Uterus (tissue), 4 donors: ENCODE results near the gene GPR101. TPM values are rescaled to one million over a fixed set of nuclear protein-coding genes. Genes with fewer than 3 reads are reported as not detected.
A peak's percentile ranks its signal among the peaks of the same experiment; 100 is the strongest.

Source experiments
- DNase-seq, 2 donors: peaks; one replicate each; pipeline ENCODE4 v3.0.0-alpha.2; 2019 to 2020
- H3K27ac ChIP-seq, 2 donors: fragments of 200-600 bp; sonication (generic); 1 replicate in 1 of 2; 2 replicates in 1 of 2; pipeline ENCODE4 v1.5.1; 2016 to 2018
- H3K27me3 ChIP-seq, 2 donors: fragments of 200-600 bp; sonication (generic); one replicate each; pipeline ENCODE4 v1.5.1; 2018 to 2019; ENCODE audit warnings: control low read depth in 1 of 2
- H3K36me3 ChIP-seq, 2 donors: fragments of 200-600 bp; sonication (generic); one replicate each; pipeline ENCODE4 v1.5.1; 2019; ENCODE audit warnings: control low read depth in 1 of 2
- H3K4me1 ChIP-seq, 2 donors: fragments of 200-600 bp; sonication (generic); one replicate each; pipeline ENCODE4 v1.5.1; 2018 to 2019; ENCODE audit warnings: control low read depth in 1 of 2
- H3K4me3 ChIP-seq, 2 donors: fragments of 200-600 bp; sonication (generic); 1 replicate in 1 of 2; 2 replicates in 1 of 2; pipeline ENCODE4 v1.5.1; 2018 to 2019; ENCODE audit warnings: mild to moderate bottlenecking in 1 of 2
- H3K9me3 ChIP-seq, 2 donors: fragments of 200-600 bp; sonication (generic); one replicate each; pipeline ENCODE4 v1.5.1; 2019; ENCODE audit warnings: control low read depth in 1 of 2
- CTCF ChIP-seq, 4 experiments: fragments of 200-600 bp in 2 of 4; fragments of 450-650 bp in 2 of 4; sonication (generic) in 2 of 4; IDR thresholded peaks; one replicate each; pipeline ENCODE4 v1.5.1; 2016 to 2019; ENCODE audit warnings: antibody characterized with exemption in 4 of 4, mild to moderate bottlenecking in 2 of 4, moderate library complexity in 1 of 4
- POLR2A ChIP-seq, 2 donors: fragments of 450-650 bp; IDR thresholded peaks; one replicate each; pipeline ENCODE4 v1.6.1; 2016; ENCODE audit warnings: antibody characterized with exemption in 2 of 2, mild to moderate bottlenecking in 1 of 2, moderate library complexity in 1 of 2
- intact Hi-C: fragments of 100-400 bp; cut with DNase I; formaldehyde crosslinking; loops from one replicate; pipeline ENCODE4 v1.15.1; 2023; ENCODE audit warnings: low total_unique reads
- total RNA-seq, 4 donors: library from RNA; depleted of rRNA in 3 of 4; stranded (reverse); fragments of >200 nt in 3 of 4; gene quantifications; one replicate each; pipeline versions ENCODE4 v1.1.0 to v1.2.4, GENCODE V29; 2014 to 2023
- donor health status: DM: yes; HTN: yes; CAD: no.

GPR101 gene
- total RNA-seq, 4 donors from 2014 or later: not detected

DNA sequence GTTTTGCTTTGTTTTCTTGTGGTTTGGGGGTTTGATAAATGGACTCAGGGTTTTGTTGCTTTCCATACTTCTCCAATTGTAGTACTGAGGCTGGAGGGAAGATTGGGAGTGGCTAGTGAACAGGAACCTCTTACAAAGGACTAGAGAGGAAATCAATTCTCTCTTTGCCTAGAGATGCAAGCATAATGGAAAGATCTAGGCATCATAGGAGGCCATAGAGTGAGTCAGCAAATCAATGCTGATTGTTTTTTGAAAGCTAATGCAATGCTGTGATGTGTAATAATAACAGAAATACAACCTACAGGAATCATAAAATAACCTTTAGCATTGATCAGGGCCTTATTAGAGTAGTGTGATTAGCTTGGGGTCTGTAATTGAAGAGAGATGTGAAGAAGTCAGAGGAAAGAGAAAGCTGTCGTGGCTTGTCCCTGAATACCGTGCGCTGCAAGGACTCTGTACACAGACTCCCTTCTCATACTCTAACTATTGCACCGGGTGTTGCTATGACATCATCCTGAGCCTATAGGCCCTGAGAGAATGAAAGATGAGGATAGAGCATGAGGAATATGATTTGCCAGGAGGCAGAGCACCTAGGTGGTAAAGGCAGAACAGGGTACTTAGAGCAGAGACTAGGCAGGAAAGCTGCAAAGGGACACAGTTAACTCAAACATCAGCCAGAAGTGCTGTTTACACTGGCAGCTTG is 29.3 kb upstream of the GPR101 start:
- H3K36me3 ChIP-seq: no peaks in the 10 kb centered on the region
- no peaks in the 10 kb centered on the region for H3K9me3 ChIP-seq
- H3K27me3 ChIP-seq: no peaks in the 10 kb centered on the region
- DNase-seq: no peak
- no peak overlapping the region for H3K4me3 ChIP-seq
- TF ChIP-seq POLR2A (IDR thresholded peaks at IDR 0.05) (no peak), CTCF (IDR thresholded peaks at IDR 0.05) (no peak)
- H3K27ac ChIP-seq: no peak overlapping the region
- no peaks in the 10 kb centered on the region for H3K4me1 ChIP-seq
- intact Hi-C loops: no loop called here

GRCh38 chrX:137058339-137059127 is 24.7 kb upstream of the GPR101 start:
- intact Hi-C loops: no loop called here
- TF ChIP-seq POLR2A (IDR thresholded peaks at IDR 0.05) (no peak), CTCF (IDR thresholded peaks at IDR 0.05) (no peak)
- no peaks in the 10 kb centered on the region for H3K9me3 ChIP-seq
- H3K4me1 ChIP-seq: no peaks in the 10 kb centered on the region
- no peak for DNase-seq
- no peak overlapping the region for H3K4me3 ChIP-seq
- peaks cover 0 to 3% of the 10 kb centered on the region in 2 donors for H3K27me3 ChIP-seq
- no peaks in the 10 kb centered on the region for H3K36me3 ChIP-seq
- H3K27ac ChIP-seq: no peak overlapping the region

- intact Hi-C loops: no loop called here
- H3K9me3 ChIP-seq: no peaks in the 10 kb centered on the region
- H3K4me3 ChIP-seq: peak overlapping the region; percentile 12 to 41
- TF ChIP-seq CTCF (IDR thresholded peaks at IDR 0.05): no peak
- TF ChIP-seq POLR2A (IDR thresholded peaks at IDR 0.05): no peak
- no peaks in the 10 kb centered on the region for H3K4me1 ChIP-seq
- peaks cover 0 to 5% of the 10 kb centered on the region in 2 donors for H3K27me3 ChIP-seq
- H3K27ac ChIP-seq: no peak overlapping the region
- H3K36me3 ChIP-seq: no peaks in the 10 kb centered on the region
- DNase-seq: no peak
These were observed 18.9 kb upstream of the GPR101 start for GRCh38 chrX:137052643-137053235.

DNA sequence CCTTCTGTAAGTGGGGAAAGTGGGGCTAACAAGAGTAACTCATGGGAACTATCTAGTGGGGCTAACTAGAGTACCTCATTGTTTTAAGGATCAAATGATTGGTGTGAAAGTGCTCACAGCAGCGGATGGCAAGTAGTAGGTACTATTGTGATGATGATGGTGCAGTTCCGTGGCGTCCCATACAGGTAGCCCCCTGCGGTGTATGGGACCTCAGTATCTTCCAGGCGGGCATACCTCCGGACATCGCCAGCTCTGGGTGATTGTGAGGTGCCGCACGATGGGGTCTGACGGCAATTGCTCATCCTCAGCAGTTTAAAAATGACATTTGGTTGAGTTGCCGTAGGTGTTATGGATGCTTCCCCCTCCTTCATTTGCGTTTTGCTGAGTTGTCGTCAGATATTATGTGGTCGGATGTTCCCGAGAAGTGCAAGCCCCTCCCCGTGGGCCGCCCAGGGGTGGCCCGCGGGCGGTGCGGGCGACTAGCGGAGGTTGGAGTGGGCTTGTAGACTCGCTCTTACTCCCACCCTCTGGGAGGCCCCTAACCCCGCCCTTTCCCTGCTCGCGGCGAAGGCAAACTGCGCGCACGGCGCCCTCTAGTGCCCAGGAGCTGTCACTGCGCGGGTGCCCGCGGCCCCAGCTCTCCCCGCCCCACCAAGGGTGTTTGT is 18.3 kb upstream of the GPR101 start:
- H3K4me3 ChIP-seq: peak overlapping the region; percentile 12 to 41
- DNase-seq: peak; percentile 49 to 61
- no peaks in the 10 kb centered on the region for H3K4me1 ChIP-seq
- no peak overlapping the region for H3K27ac ChIP-seq
- H3K9me3 ChIP-seq: no peaks in the 10 kb centered on the region
- TF ChIP-seq POLR2A (IDR thresholded peaks at IDR 0.05) (no peak), CTCF (IDR thresholded peaks at IDR 0.05) (peak; percentile 60 to 78 (median 66))
- H3K27me3 ChIP-seq: peaks cover 0 to 5% of the 10 kb centered on the region in 2 donors
- intact Hi-C loops: no loop called here
- H3K36me3 ChIP-seq: no peaks in the 10 kb centered on the region
